K562 (cell line): ENCODE measurements around the gene TTC28. TPM values are rescaled to one million over a fixed set of nuclear protein-coding genes. Genes with fewer than 3 reads are reported as not detected.

Experiments used
- ATAC-seq: fragments of 200-7000 bp; cut with Tn5 transposase; 3 replicates; pipeline ENCODE4 v1.9.1; 2020; ENCODE audit warnings: moderate library complexity
- BruUV-seq: library from RNA; stranded (reverse); fragments of 400-500 nt; replicated peaks from 2 replicates; lab custom pipeline; 2021; lab: Mats Ljungman, UMichigan
- CTCF ChIA-PET: fragments of 300-600 bp; formaldehyde crosslinking; extraction: SDS; loops from one replicate; lab custom pipeline; 2021; ENCODE audit warnings: low intra/inter-chr PET ratio; lab: Yijun Ruan, JAX
- POLR2A ChIA-PET: fragments of 300-600, 350-650 bp; sonication (Branson Sonifier 250); formaldehyde crosslinking; extraction: SDS; loops from one replicate; lab custom pipeline; 2021; ENCODE audit warnings: antibody characterized with exemption, inconsistent platforms; lab: Yijun Ruan, JAX
- DNase-seq, 4 experiments: peaks; one replicate each; pipeline versions ENCODE4 v3.0.0 to v3.0.0-alpha.2; 2011 to 2018; ENCODE audit warnings: low spot score in 3 of 4, mixed read lengths in 3 of 4; ENCODE audit errors: extremely low read depth in 1 of 4
- FAIRE-seq: peaks from 2 replicates; lab custom pipeline; 2011; peaks lifted over from hg19 to GRCh38; lab: Jason Lieb, UNC
- H2AFZ ChIP-seq: 2 replicates; pipeline ENCODE4 v1.6.0; 2011; ENCODE audit warnings: low read depth, low read length, control low read depth, inconsistent platforms
- H3K27ac ChIP-seq: fragments of 200-600 bp; 3 replicates; pipeline ENCODE4 v1.8.0; 2011; ENCODE audit warnings: low read depth, mild to moderate bottlenecking, control low read depth, inconsistent platforms, low read length, moderate library complexity, mixed read lengths; ENCODE audit errors: extremely low read depth
- H3K27me3 ChIP-seq, 2 experiments: fragments of 300-600 bp in 1 of 2; 2 replicates in 1 of 2; 3 replicates in 1 of 2; pipeline versions ENCODE4 v1.6.0 to v1.8.0; 2011; ENCODE audit warnings: inconsistent platforms in 2 of 2, low read length in 2 of 2, mild to moderate bottlenecking in 1 of 2, mixed read lengths in 1 of 2, moderate library complexity in 1 of 2; ENCODE audit not compliant: control insufficient read depth in 2 of 2, insufficient read depth in 2 of 2
- H3K36me3 ChIP-seq: fragments of 300-600 bp; 3 replicates; pipeline ENCODE4 v1.8.0; 2011; ENCODE audit warnings: mild to moderate bottlenecking, low read length, inconsistent platforms; ENCODE audit not compliant: control insufficient read depth, insufficient read depth
- H3K4me1 ChIP-seq, 2 experiments: fragments of 200-600 bp in 1 of 2; replicated peaks in 1 of 2; 2 replicates in 1 of 2; 3 replicates in 1 of 2; pipeline versions ENCODE4 v1.5.1 to v1.8.0; 2011; ENCODE audit warnings: inconsistent platforms in 2 of 2, low read length in 2 of 2, mild to moderate bottlenecking in 1 of 2, mixed read lengths in 1 of 2, moderate library complexity in 1 of 2; ENCODE audit not compliant: control insufficient read depth in 2 of 2, insufficient read depth in 2 of 2
- H3K4me2 ChIP-seq: 2 replicates; pipeline ENCODE4 v1.6.1; 2011; ENCODE audit warnings: low read length, control low read depth, inconsistent platforms, mixed read lengths; ENCODE audit not compliant: insufficient read depth
- H3K4me3 ChIP-seq: fragments of 200-600 bp; sonication (generic), shearing (Covaris generic); 2 replicates; pipeline ENCODE4 v1.5.1; 2016; ENCODE audit warnings: control low read depth, inconsistent platforms
- H3K79me2 ChIP-seq: fragments of 200-600 bp; 3 replicates; pipeline ENCODE4 v1.8.0; 2011; ENCODE audit warnings: low read length, inconsistent platforms; ENCODE audit not compliant: control insufficient read depth, insufficient read depth
- H3K9ac ChIP-seq, 2 experiments: 2 replicates each; pipeline versions ENCODE4 v1.6.0 to v1.6.1; 2011; ENCODE audit warnings: low read depth in 2 of 2, low read length in 2 of 2, control low read depth in 1 of 2, inconsistent platforms in 1 of 2, mild to moderate bottlenecking in 1 of 2, mixed read lengths in 1 of 2; ENCODE audit not compliant: insufficient read depth in 1 of 2
- H3K9me1 ChIP-seq: one replicate; pipeline ENCODE4 v1.6.0; 2011; ENCODE audit warnings: inconsistent platforms, mild to moderate bottlenecking, low read length, moderate library complexity; ENCODE audit not compliant: control insufficient read depth, insufficient read depth
- H3K9me3 ChIP-seq: replicated peaks from 2 replicates; pipeline ENCODE4 v1.5.1; 2011; ENCODE audit warnings: low read depth, low read length, inconsistent platforms; ENCODE audit not compliant: control insufficient read depth, insufficient read depth
- H4K20me1 ChIP-seq: replicated peaks from 2 replicates; pipeline ENCODE4 v1.6.1; 2011; ENCODE audit warnings: low read length, inconsistent platforms, mixed read lengths; ENCODE audit not compliant: control insufficient read depth, insufficient read depth
- ATF2 ChIP-seq: sonication (generic); formaldehyde crosslinking; IDR thresholded peaks from 2 replicates; pipeline ENCODE4 v1.8.1; 2022; ENCODE audit warnings: missing genetic modification reagents
- BCLAF1 ChIP-seq, 2 experiments: fragments of 450-650 bp in 1 of 2; IDR thresholded peaks; 2 replicates each; pipeline ENCODE4 v1.6.1; 2011 to 2017; ENCODE audit warnings: low read depth in 2 of 2, antibody characterized with exemption in 1 of 2, borderline replicate concordance in 1 of 2, low read length in 1 of 2, mild to moderate bottlenecking in 1 of 2, mixed read lengths in 1 of 2; ENCODE audit not compliant: control insufficient read depth in 1 of 2
- CEBPG ChIP-seq, 3 experiments: fragments of 200-800 bp in 1 of 3; sonication (Bioruptor generic) in 1 of 3; sonication (generic) in 1 of 3; formaldehyde crosslinking in 1 of 3; IDR thresholded peaks in 2 of 3; conservative IDR thresholded peaks in 1 of 3; 2 replicates each; pipeline versions ENCODE4 v1.6.1 to v1.8.0; 2016 to 2022; ENCODE audit warnings: missing compliant biosample characterization in 2 of 3, missing genetic modification characterization in 2 of 3, mild to moderate bottlenecking in 1 of 3, missing genetic modification reagents in 1 of 3
- TAF15 ChIP-seq: fragments of 200-400 bp; formaldehyde crosslinking; IDR thresholded peaks from 2 replicates; pipeline ENCODE4 v1.6.1; 2017; ENCODE audit warnings: mild to moderate bottlenecking, low read depth, low read length, moderate library complexity
- WGBS: fragments of 100-300 bp; shearing (Covaris generic); methylation state at CpG from one replicate; pipeline ENCODE4 v1.1.6; 2016; ENCODE audit warnings: low coverage, mixed read lengths; ENCODE audit not compliant: insufficient coverage; ENCODE audit errors: missing lambda C conversion rate; 5-methylcytosine and 5-hydroxymethylcytosine counted together
- in situ Hi-C: fragments of 300-500 bp; cut with MboI; formaldehyde crosslinking; loops from 4 replicates; pipeline ENCODE4 v1.15.0; 2018; ENCODE audit warnings: inconsistent platforms, mixed read lengths
- intact Hi-C: fragments of 100-400 bp; cut with micrococcal nuclease; formaldehyde crosslinking; loops from 2 replicates; pipeline ENCODE4 v1.14.2; 2022
- polyA plus RNA-seq, 8 experiments: library from polyadenylated mRNA; depleted of rRNA in 4 of 8; stranded (reverse) in 5 of 8; unstranded in 3 of 8; fragments of >200 nt; fragmentation: Nextera tagmentation in 2 of 8; fragmentation: Illumina TruSeq in 1 of 8; extraction: Ambion mirVana in 2 of 8; extraction: Trizol in 1 of 8; gene quantifications; 2 replicates each; pipeline versions ENCODE4 v1.2.1 to v1.2.3, GENCODE V29; 2011 to 2014; ENCODE audit warnings: inconsistent platforms in 1 of 8, missing spikeins in 1 of 8
- total RNA-seq, 7 experiments: library from RNA; depleted of rRNA in 6 of 7; stranded (reverse); fragments of >200 nt in 6 of 7; fragmentation: Illumina TruSeq in 2 of 7; extraction: Trizol in 2 of 7; gene quantifications; 2 replicates each; pipeline versions ENCODE4 v1.2.1 to v1.2.3, GENCODE V29; 2011 to 2021; ENCODE audit warnings: low replicate concordance in 1 of 7
- TF ChIP-seq, protein P1 (sequence below): fragments of 200-800 bp; sonication (Bioruptor generic); IDR thresholded peaks from 2 replicates; pipeline ENCODE4 v1.6.1; 2016; ENCODE audit warnings: missing genetic modification characterization, missing compliant biosample characterization

The TTC28 gene
- total and polyA plus RNA-seq, 9 of the 15 experiments (the other 6 are each of a cell fraction or from before 2014, with no cell fraction given): 0.22 to 10.7 (median 3.1) TPM

DNA sequence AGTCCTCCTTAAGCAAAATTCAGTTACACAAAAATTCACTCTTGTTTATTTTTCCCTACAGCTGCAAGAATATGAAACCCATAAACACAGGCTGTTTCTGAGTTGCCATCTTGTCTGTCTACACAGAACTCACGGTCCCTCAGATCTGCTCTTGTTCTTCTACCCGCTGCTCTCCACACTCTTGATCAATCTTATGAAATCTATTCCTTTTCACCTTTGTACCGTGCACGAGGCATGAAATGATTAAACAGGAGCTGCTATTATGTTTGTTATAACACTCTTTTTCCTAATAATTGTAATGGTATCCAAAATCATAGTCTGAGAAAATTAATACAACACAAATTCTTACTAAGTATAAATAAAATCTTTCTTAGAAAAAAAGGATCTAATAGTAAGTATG is 494.5 kb downstream of the TTC28 start:
- POLR2A ChIA-PET: no interaction called here
- Histone ChIP-seq H3K27ac (no peak overlapping the region), H3K9me1 (no peaks in the 10 kb centered on the region), H3K4me1 (no peaks in the 10 kb centered on the region), H3K9ac (no peak overlapping the region), H2AFZ (no peak overlapping the region), H3K4me3 (no peak overlapping the region), H3K36me3 (no peaks in the 10 kb centered on the region), H4K20me1 (no peaks in the 10 kb centered on the region), H3K79me2 (no peaks in the 10 kb centered on the region), H3K27me3 (no peaks in the 10 kb centered on the region), H3K4me2 (no peak overlapping the region), H3K9me3 (no peaks in the 10 kb centered on the region)
- FAIRE-seq: no peak
- in situ Hi-C loops (no loop called here), intact Hi-C loops (no loop called here)
- TF ChIP-seq ATF2 (CRISPR knock-in tag): no peak
- no peak for TF ChIP-seq CEBPG (CRISPR knock-in tag; IDR thresholded peaks at IDR 0.05)
- TF ChIP-seq CEBPG (tag; conservative IDR thresholded peaks at IDR 0.05 in 1 of 2, IDR thresholded peaks at IDR 0.05 in 1 of 2): no peak
- no peak for TF ChIP-seq TAF15
- TF ChIP-seq, protein P1, sequence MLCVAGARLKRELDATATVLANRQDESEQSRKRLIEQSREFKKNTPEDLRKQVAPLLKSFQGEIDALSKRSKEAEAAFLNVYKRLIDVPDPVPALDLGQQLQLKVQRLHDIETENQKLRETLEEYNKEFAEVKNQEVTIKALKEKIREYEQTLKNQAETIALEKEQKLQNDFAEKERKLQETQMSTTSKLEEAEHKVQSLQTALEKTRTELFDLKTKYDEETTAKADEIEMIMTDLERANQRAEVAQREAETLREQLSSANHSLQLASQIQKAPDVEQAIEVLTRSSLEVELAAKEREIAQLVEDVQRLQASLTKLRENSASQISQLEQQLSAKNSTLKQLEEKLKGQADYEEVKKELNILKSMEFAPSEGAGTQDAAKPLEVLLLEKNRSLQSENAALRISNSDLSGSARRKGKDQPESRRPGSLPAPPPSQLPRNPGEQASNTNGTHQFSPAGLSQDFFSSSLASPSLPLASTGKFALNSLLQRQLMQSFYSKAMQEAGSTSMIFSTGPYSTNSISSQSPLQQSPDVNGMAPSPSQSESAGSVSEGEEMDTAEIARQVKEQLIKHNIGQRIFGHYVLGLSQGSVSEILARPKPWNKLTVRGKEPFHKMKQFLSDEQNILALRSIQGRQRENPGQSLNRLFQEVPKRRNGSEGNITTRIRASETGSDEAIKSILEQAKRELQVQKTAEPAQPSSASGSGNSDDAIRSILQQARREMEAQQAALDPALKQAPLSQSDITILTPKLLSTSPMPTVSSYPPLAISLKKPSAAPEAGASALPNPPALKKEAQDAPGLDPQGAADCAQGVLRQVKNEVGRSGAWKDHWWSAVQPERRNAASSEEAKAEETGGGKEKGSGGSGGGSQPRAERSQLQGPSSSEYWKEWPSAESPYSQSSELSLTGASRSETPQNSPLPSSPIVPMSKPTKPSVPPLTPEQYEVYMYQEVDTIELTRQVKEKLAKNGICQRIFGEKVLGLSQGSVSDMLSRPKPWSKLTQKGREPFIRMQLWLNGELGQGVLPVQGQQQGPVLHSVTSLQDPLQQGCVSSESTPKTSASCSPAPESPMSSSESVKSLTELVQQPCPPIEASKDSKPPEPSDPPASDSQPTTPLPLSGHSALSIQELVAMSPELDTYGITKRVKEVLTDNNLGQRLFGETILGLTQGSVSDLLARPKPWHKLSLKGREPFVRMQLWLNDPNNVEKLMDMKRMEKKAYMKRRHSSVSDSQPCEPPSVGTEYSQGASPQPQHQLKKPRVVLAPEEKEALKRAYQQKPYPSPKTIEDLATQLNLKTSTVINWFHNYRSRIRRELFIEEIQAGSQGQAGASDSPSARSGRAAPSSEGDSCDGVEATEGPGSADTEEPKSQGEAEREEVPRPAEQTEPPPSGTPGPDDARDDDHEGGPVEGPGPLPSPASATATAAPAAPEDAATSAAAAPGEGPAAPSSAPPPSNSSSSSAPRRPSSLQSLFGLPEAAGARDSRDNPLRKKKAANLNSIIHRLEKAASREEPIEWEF (CRISPR knock-in tag): no peak
- TF ChIP-seq BCLAF1 (IDR thresholded peaks at IDR 0.05; ENCODE audit: borderline replicate concordance in 1 of 2, control insufficient read depth in 1 of 2, low read depth in 2 of 2, low read length in 1 of 2): no peak
- CTCF ChIA-PET: no interaction called here
- DNase-seq: no peak
- 22% methylated on average over 4 of the region's 4 CpGs for WGBS
- no TSS peak for BruUV-seq
- no peak for ATAC-seq
